Thyroid gland (tissue), 4 donors: ENCODE results near the gene AGTPBP1. TPM values are rescaled to one million over a fixed set of nuclear protein-coding genes. Genes with fewer than 3 reads are reported as not detected.
"Not testable (repeated sequence)": the region's sequence is repeated elsewhere in the genome, so short reads cannot be mapped to it uniquely, and the experiment has no call there.

Experiments used
- DNase-seq, 2 donors: peaks; one replicate each; pipeline ENCODE4 v3.0.0-alpha.2; 2019
- H3K27ac ChIP-seq, 3 donors: fragments of 200-600 bp; sonication (generic); 1 replicate in 2 of 3; 2 replicates in 1 of 3; pipeline ENCODE4 v1.5.1; 2016 to 2019; ENCODE audit warnings: mild to moderate bottlenecking in 1 of 3, moderate library complexity in 1 of 3
- H3K27me3 ChIP-seq: fragments of 200-600 bp; sonication (generic); one replicate; pipeline ENCODE4 v1.5.1; 2019
- H3K36me3 ChIP-seq, 2 donors: fragments of 200-600 bp; sonication (generic); one replicate each; pipeline ENCODE4 v1.5.1; 2016 to 2019
- H3K4me1 ChIP-seq, 2 donors: fragments of 200-600 bp; sonication (generic); one replicate each; pipeline ENCODE4 v1.5.1; 2017 to 2019
- H3K4me3 ChIP-seq, 3 donors: fragments of 200-600 bp; sonication (generic); replicated peaks in 1 of 3; 1 replicate in 2 of 3; 2 replicates in 1 of 3; pipeline ENCODE4 v1.5.1; 2016; ENCODE audit warnings: mild to moderate bottlenecking in 1 of 3
- H3K9me3 ChIP-seq: fragments of 200-600 bp; sonication (generic); one replicate; pipeline ENCODE4 v1.5.1; 2017
- POLR2A ChIP-seq, 2 donors: fragments of 450-650 bp; IDR thresholded peaks; one replicate each; pipeline ENCODE4 v1.6.1; 2017; ENCODE audit warnings: antibody characterized with exemption in 2 of 2, mild to moderate bottlenecking in 2 of 2, moderate library complexity in 1 of 2
- WGBS, 2 donors: methylation state at CpG; one replicate each; pipeline ENCODE4 v1.1.5; 2017; 5-methylcytosine and 5-hydroxymethylcytosine counted together
- intact Hi-C: fragments of 100-400 bp; cut with DNase I; formaldehyde crosslinking; loops from one replicate; pipeline ENCODE4 v1.15.1; 2023
- total RNA-seq, 4 donors: library from RNA; depleted of rRNA; stranded (reverse); fragments of >200 nt; gene quantifications; one replicate each; pipeline ENCODE4 v1.2.3, GENCODE V29; 2016
- TF ChIP-seq, protein P1 (sequence below), 6 experiments: fragments of 200-600 bp in 3 of 6; fragments of 450-650 bp in 3 of 6; sonication (generic) in 3 of 6; IDR thresholded peaks; one replicate each; pipeline ENCODE4 v1.5.1; 2016 to 2019; ENCODE audit warnings: antibody characterized with exemption in 6 of 6, mild to moderate bottlenecking in 2 of 6, inconsistent platforms in 1 of 6, moderate library complexity in 1 of 6

Gene AGTPBP1
- total RNA-seq, 4 donors from 2014 or later = 18.2 to 23.3 (median 22.0) TPM

- H3K36me3 ChIP-seq = no peaks in the 10 kb centered on the region
- TF ChIP-seq POLR2A (IDR thresholded peaks at IDR 0.05) = no peak
- TF ChIP-seq, protein P1, sequence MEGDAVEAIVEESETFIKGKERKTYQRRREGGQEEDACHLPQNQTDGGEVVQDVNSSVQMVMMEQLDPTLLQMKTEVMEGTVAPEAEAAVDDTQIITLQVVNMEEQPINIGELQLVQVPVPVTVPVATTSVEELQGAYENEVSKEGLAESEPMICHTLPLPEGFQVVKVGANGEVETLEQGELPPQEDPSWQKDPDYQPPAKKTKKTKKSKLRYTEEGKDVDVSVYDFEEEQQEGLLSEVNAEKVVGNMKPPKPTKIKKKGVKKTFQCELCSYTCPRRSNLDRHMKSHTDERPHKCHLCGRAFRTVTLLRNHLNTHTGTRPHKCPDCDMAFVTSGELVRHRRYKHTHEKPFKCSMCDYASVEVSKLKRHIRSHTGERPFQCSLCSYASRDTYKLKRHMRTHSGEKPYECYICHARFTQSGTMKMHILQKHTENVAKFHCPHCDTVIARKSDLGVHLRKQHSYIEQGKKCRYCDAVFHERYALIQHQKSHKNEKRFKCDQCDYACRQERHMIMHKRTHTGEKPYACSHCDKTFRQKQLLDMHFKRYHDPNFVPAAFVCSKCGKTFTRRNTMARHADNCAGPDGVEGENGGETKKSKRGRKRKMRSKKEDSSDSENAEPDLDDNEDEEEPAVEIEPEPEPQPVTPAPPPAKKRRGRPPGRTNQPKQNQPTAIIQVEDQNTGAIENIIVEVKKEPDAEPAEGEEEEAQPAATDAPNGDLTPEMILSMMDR (IDR thresholded peaks at IDR 0.05) = no peak
- intact Hi-C loops = no loop called here
- H3K27me3 ChIP-seq = no peaks in the 10 kb centered on the region
- WGBS, 2 donors = 61 to 71% methylated on average over 3 of the region's 3 CpGs
- H3K4me3 ChIP-seq = no peak overlapping the region
- no peak overlapping the region for H3K27ac ChIP-seq
- no peaks in the 10 kb centered on the region for H3K9me3 ChIP-seq
- H3K4me1 ChIP-seq = no peaks in the 10 kb centered on the region
- DNase-seq = peak; percentile 16 to 21
Observed at GRCh38 chr9:85594316-85594715, 147.4 kb downstream of the AGTPBP1 start.

DNA sequence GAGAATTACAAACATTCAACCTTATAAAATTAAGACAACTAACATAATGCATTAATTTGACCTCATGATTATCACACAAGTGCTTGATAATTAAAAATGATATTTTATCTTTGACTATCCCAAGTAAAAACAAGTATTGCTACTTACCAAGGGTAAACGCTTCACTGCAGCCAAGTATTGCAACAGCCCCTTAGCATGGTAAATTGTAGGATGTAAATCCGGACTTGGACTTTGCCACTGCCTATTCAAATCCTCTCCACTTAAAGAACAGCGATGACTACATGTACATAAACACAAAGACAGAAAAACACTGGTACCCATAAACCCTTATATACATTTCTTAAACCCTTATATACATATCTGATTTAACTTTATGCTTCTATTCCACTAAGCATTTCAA lies 155.1 kb downstream of the AGTPBP1 start:
- no peak for DNase-seq
- Histone ChIP-seq H3K27ac (no peak overlapping the region), H3K27me3 (no peaks in the 10 kb centered on the region), H3K4me3 (no peak overlapping the region), H3K36me3 (no peaks in the 10 kb centered on the region), H3K4me1 (no peaks in the 10 kb centered on the region), H3K9me3 (no peaks in the 10 kb centered on the region)
- no peak for TF ChIP-seq POLR2A (IDR thresholded peaks at IDR 0.05)
- TF ChIP-seq, protein P1 (IDR thresholded peaks at IDR 0.05) = no peak
- intact Hi-C loops = no loop called here
- WGBS, 2 donors = 84 to 88% methylated on average over 3 of the region's 3 CpGs

GRCh38 chr9:85577353-85577952 lies 164.3 kb downstream of the AGTPBP1 start:
- no peaks in the 10 kb centered on the region for H3K4me1 ChIP-seq
- no peaks in the 10 kb centered on the region for H3K9me3 ChIP-seq
- WGBS, 2 donors = 92 to 93% methylated on average over 1 of the region's 1 CpG
- no peak for DNase-seq
- intact Hi-C loops = no loop called here
- H3K27ac ChIP-seq = no peak overlapping the region
- no peaks in the 10 kb centered on the region for H3K36me3 ChIP-seq
- TF ChIP-seq, protein P1 (IDR thresholded peaks at IDR 0.05) = no peak
- TF ChIP-seq POLR2A (IDR thresholded peaks at IDR 0.05) = no peak
- no peaks in the 10 kb centered on the region for H3K27me3 ChIP-seq
- no peak overlapping the region for H3K4me3 ChIP-seq

- H3K9me3 ChIP-seq = no peaks in the 10 kb centered on the region
- intact Hi-C loops = no loop called here
Observed at GRCh38 chr9:85575868-85576267, 165.9 kb downstream of the AGTPBP1 start.

DNA sequence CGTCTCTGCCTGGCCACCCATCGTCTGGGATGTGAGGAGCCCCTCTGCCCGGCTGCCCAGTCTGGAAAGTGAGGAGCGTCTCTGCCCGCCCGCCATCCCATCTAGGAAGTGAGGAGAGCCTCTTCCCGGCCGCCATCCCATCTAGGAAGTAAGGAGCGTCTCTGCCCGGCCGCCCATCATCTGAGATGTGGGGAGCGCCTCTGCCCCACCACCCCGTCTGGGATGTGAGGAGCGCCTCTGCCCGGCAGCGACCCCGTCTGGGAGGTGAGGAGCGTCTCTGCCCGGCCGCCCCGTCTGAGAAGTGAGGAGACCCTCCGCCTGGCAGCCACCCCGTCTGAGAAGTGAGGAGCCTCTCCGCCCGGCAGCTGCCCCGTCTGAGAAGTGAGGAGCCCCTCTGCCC lies 168.2 kb downstream of the AGTPBP1 start:
- H3K9me3 ChIP-seq, H3K4me1 ChIP-seq, H3K36me3 ChIP-seq, intact Hi-C loops, H3K27ac ChIP-seq, DNase-seq, H3K27me3 ChIP-seq, H3K4me3 ChIP-seq: not testable (repeated sequence)
- WGBS, 2 donors = 94 to 98% methylated on average over 9 to 20 of the region's 26 CpGs

More at GRCh38 chr9:85575868-85576267, 165.9 kb downstream of the AGTPBP1 start:
- Histone ChIP-seq H3K27me3 (no peaks in the 10 kb centered on the region), H3K4me1 (no peaks in the 10 kb centered on the region), H3K27ac (no peak overlapping the region), H3K36me3 (no peaks in the 10 kb centered on the region), H3K4me3 (no peak overlapping the region)
- DNase-seq = no peak
- TF ChIP-seq, protein P1 (IDR thresholded peaks at IDR 0.05) = no peak
- TF ChIP-seq POLR2A (IDR thresholded peaks at IDR 0.05) = no peak

DNA sequence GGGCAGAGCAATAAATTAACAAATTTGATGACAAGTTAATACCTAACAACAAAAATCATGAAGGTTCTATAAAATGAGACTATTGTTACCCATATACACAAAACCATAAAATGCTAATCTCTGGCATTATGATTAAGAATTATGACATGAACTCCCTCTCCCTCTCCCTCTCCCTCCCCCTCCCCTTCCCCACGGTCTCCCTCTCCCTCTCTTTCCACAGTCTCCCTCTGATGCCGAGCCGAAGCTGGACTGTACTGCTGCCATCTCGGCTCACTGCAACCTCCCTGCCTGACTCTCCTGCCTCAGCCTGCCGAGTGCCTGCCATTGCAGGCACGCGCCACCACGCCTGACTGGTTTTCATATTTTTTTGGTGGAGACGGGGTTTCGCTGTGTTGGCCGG lies 168.8 kb downstream of the AGTPBP1 start:
- H3K27me3 ChIP-seq, H3K27ac ChIP-seq, DNase-seq, H3K4me3 ChIP-seq, H3K36me3 ChIP-seq, H3K4me1 ChIP-seq, H3K9me3 ChIP-seq, intact Hi-C loops: not testable (repeated sequence)
- 95 to 100% methylated on average over 9 to 11 of the region's 11 CpGs for WGBS, 2 donors
